AG09309 (cell line): ENCODE data around the gene EFHD2.
A peak's percentile ranks its signal among the peaks of the same experiment; 100 is the strongest.

Experiments
- DNase-seq: peaks from one replicate; pipeline ENCODE4 v3.0.0-alpha.2; 2010; ENCODE audit warnings: low read depth
- H3K4me3 ChIP-seq: 2 replicates; pipeline ENCODE4 v1.5.1; 2011; ENCODE audit warnings: mild to moderate bottlenecking, low read depth, low read length, moderate library complexity; ENCODE audit not compliant: control insufficient read depth
- TF ChIP-seq, protein P1 (sequence below): IDR thresholded peaks from 2 replicates; pipeline ENCODE4 v1.5.1; 2011; ENCODE audit warnings: mild to moderate bottlenecking, low read depth, low read length, inconsistent platforms; ENCODE audit not compliant: insufficient read depth, control insufficient read depth; ENCODE audit errors: missing control alignments

EFHD2 gene

DNA sequence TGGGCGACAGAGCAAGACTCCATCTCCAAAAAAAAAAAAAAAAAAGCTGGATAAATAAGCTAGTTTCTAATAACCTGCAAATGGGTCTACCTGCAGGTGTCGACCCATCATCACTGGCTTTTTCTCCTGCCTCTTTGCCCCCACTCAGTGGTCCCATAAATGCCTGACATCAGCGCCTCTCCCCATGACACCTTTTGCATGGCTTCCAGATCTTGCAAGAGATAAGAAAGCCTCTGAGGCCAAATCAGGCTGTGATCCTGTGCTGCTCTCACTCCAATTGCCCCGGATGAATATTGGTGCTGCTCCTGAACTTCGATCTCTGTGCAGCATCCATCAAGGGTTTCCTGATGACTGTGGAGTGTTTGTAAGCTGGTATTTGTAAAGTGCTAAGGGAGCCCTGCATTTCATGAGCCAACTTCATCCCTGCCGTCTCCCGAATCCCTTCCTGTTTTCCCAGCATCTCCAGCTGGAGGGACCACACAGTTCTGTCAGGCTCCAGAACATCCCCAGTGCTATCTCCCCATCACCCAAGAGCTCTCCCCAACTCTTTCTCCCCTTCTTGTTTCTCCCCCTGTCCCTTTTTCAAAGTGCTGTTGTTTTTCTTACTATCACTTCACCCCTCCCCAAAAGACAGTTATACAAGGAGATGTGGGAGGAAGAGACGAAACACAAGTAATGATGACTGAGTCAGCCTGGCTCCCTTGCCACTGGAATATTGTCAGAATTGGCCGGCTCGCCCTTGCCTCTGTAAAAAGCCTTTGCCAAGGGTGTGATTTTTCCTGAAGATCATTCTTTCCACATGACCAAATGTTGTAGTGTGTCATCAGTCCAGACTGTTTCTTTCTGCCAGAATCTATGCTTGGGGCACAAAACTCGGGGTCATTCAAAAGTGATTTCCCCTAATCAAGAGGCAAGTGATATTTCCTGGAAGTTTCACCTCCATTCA is 2.8 kb upstream of the EFHD2 start:
- peak; percentile 67 for DNase-seq
- TF ChIP-seq, protein P1, sequence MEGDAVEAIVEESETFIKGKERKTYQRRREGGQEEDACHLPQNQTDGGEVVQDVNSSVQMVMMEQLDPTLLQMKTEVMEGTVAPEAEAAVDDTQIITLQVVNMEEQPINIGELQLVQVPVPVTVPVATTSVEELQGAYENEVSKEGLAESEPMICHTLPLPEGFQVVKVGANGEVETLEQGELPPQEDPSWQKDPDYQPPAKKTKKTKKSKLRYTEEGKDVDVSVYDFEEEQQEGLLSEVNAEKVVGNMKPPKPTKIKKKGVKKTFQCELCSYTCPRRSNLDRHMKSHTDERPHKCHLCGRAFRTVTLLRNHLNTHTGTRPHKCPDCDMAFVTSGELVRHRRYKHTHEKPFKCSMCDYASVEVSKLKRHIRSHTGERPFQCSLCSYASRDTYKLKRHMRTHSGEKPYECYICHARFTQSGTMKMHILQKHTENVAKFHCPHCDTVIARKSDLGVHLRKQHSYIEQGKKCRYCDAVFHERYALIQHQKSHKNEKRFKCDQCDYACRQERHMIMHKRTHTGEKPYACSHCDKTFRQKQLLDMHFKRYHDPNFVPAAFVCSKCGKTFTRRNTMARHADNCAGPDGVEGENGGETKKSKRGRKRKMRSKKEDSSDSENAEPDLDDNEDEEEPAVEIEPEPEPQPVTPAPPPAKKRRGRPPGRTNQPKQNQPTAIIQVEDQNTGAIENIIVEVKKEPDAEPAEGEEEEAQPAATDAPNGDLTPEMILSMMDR: no peak
- H3K4me3 ChIP-seq: no peak overlapping the region

DNA sequence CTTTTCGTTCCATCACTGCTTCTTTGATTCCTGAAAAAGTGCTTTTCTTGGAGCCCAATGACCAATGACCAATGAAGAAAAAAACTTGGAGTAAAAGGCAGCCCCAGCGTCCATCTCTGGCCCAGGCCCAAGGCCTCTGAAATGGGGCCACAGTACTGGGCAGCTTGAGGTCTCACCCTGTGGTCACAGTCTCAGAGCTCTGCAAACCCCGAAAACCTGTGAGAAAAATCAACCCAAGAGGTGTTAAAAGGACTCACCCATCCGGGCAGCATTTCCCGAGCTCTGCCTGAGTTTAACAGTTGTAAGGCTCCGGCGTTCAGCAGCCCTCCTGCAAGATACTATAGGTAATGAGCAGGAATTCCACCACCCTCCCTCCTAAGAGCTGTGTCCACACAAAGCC is 2.1 kb upstream of the EFHD2 start:
- TF ChIP-seq, protein P1: no peak
- no peak for DNase-seq
- H3K4me3 ChIP-seq: no peak overlapping the region

DNA sequence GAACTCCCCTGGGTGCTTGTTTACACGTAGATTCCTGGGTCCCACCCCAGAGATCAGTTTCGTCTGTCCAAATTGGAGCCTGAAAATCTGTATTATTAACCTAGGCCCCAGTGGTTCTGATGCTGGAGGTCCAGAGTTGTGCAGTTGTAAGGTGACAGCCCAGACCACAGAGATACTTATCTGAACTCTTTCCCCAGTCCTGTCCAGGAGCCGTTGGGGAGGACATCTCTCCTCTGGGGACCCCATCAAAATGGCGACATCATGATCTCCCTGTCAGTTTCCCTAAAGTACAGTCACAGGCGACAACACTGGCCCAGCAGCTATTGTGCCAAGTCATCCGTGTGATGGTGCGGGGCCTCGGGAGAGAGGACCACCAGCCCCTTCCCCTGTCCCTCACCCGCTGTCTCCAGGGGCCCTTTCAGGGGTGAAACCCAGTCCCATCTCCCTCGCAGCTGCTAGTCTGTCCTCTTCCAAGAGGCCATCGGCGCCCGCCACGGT is 749 bp upstream of the EFHD2 start:
- TF ChIP-seq, protein P1: no peak

DNA sequence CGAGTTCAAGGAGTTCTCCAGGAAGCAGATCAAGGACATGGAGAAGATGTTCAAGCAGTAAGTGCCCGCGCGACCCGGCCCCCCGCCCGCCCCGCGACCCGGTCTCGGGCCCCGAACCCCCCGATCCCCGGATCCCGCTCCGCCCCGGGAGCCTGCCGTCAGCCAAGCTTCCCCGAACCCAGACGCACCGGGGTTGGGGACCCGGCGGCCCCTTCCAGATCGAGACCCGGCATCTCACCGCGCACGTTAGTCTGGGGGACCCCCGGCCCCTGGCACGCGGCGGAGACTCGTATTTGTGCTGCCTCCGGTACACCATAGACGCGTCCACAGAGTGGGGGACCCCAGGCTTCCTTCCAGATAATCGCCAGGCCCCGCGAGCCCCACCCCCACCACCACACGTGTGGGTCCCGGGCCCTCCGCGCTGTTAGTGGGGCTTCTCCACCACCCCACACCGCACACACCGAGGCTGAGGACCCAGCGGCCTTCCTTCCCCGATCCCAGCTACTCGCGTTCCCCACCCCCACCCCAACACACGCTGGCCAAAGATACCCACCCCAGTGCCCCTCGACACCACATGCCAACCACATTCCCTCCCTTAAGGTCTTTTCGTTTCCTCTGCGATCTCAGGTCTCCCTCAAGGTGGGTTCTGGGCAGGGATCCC is 665 bp downstream of the EFHD2 start:
- no peak for DNase-seq
- peak overlapping the region; percentile 85 for H3K4me3 ChIP-seq
- TF ChIP-seq, protein P1: no peak

More for the DNA sequence above, 749 bp upstream of the EFHD2 start:
- no peak for DNase-seq
- no peak overlapping the region; the same call in 1 of the 2 replicates for H3K4me3 ChIP-seq

DNA sequence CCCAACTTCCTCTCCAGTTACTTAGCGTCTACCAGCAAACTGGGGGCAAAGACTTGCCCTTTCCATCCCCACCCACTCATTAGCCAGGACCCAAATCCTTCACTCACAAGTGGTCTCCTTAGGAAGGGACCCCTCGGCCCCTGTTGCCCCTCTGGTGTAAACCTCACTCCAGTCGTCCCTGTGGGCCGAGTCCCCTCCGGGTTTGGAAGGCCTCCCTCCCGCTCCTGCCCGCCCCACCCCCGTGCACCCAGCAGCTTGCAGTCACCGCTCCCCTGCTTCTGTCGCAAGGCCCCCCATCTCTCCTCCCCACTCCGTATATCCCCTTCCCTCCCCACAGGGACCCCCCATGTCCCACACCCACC is 1.2 kb downstream of the EFHD2 start:
- TF ChIP-seq, protein P1: no peak
- peak overlapping the region; percentile 85 for H3K4me3 ChIP-seq
- no peak for DNase-seq

DNA sequence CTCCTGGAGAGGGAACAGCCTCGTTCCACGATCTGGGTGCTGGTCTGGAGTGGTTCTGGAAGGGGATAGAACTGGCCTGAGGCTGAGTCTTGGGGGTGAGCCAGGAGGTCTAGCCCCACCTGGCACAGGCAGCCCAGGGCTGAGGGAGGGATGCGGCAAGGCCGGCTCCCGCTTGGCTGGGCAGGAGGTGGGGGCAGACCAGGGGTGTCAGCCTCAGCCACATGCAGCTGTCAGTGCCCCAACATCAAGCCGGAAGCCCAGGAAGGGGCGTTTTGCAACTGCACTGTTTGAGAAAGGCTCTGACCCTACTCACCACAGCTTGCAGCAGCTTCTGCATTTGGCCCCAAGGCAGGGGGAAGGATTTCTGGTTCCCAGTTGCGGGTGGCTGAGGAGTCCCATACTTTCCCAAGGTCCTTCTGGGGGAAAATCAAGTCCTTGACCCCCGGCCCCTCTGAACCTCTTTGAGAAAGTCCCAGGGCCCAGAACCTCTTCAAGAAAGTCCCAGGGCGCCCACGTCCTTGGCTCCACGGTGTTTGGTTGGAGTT is 2.0 kb downstream of the EFHD2 start:
- no peak for DNase-seq
- TF ChIP-seq, protein P1: no peak
- H3K4me3 ChIP-seq: peak overlapping the region; percentile 85
